Hepatocyte (in vitro differentiated cells): Measurements from ENCODE around the gene MYLK3.

Source experiments
- CTCF ChIP-seq: fragments of 200-600 bp; sonication (generic); IDR thresholded peaks from 2 replicates; pipeline ENCODE4 v1.5.1; 2016; ENCODE audit warnings: antibody characterized with exemption, mild to moderate bottlenecking; ENCODE audit not compliant: poor library complexity
- EZH2 ChIP-seq: fragments of 200-600 bp; sonication (generic); IDR thresholded peaks from 2 replicates; pipeline ENCODE4 v1.6.1; 2016; ENCODE audit warnings: antibody characterized with exemption, mild to moderate bottlenecking, borderline replicate concordance
- EZH2phosphoT487 ChIP-seq: fragments of 200-600 bp; sonication (generic); IDR thresholded peaks from one replicate; pipeline ENCODE4 v1.6.1; 2018; ENCODE audit warnings: antibody characterized with exemption, mild to moderate bottlenecking, low read depth, moderate library complexity; ENCODE audit not compliant: unreplicated experiment, severe bottlenecking

- TF ChIP-seq CTCF = no peak
- TF ChIP-seq EZH2 = no peak
- TF ChIP-seq EZH2phosphoT487 = no peak
Observed at GRCh38 chr16:46787909-46788308, 39.8 kb upstream of the MYLK3 start.
